Pons (tissue), 1 donor: ENCODE measurements around the gene RAD51B.

Source experiments
- DNase-seq: peaks from one replicate; pipeline ENCODE4 v3.0.0-alpha.2; 2016; ENCODE audit warnings: low spot score

Gene RAD51B

GRCh38 chr14:68598621-68599447 is 779.3 kb downstream of the RAD51B start:
- peak; percentile 82 for DNase-seq

GRCh38 chr14:68599896-68600610 is 780.5 kb downstream of the RAD51B start:
- DNase-seq = no peak

GRCh38 chr14:68602507-68602906 is 782.9 kb downstream of the RAD51B start:
- no peak for DNase-seq

GRCh38 chr14:68603533-68604360 is 784.2 kb downstream of the RAD51B start:
- DNase-seq = no peak

- no peak for DNase-seq
These were observed 784.8 kb downstream of the RAD51B start for GRCh38 chr14:68604361-68604730.

- no peak for DNase-seq
These were observed 785.2 kb downstream of the RAD51B start for GRCh38 chr14:68604822-68605221.

GRCh38 chr14:68606176-68606575 is 786.6 kb downstream of the RAD51B start:
- no peak for DNase-seq

GRCh38 chr14:68606644-68607043 is 787.1 kb downstream of the RAD51B start:
- DNase-seq = no peak

GRCh38 chr14:68607081-68607866 is 787.7 kb downstream of the RAD51B start:
- DNase-seq = no peak

- DNase-seq = peak; percentile 82
These were observed 788.4 kb downstream of the RAD51B start for GRCh38 chr14:68607867-68608573.

GRCh38 chr14:68608574-68608962 is 789.0 kb downstream of the RAD51B start:
- no peak for DNase-seq

GRCh38 chr14:68609012-68609411 is 789.4 kb downstream of the RAD51B start:
- no peak for DNase-seq

- no peak for DNase-seq
These were observed 790.7 kb downstream of the RAD51B start for GRCh38 chr14:68610251-68610793.

GRCh38 chr14:68611599-68611998 is 792.0 kb downstream of the RAD51B start:
- DNase-seq = no peak

- DNase-seq = no peak
These were observed 792.5 kb downstream of the RAD51B start for GRCh38 chr14:68612049-68612448.

- DNase-seq = no peak
These were observed 796.8 kb downstream of the RAD51B start for GRCh38 chr14:68616221-68616902.

GRCh38 chr14:68619790-68620574 is 800.4 kb downstream of the RAD51B start:
- no peak for DNase-seq

GRCh38 chr14:68621400-68622365 is 802.1 kb downstream of the RAD51B start:
- no peak for DNase-seq
